Spinal cord (tissue), 10 donors: ENCODE results near the gene ADGRL3. TPM values are rescaled to one million over a fixed set of nuclear protein-coding genes. Genes with fewer than 3 reads are reported as not detected.

Source experiments
- DNase-seq, 6 donors: peaks; one replicate each; pipeline versions ENCODE4 v3.0.0 to v3.0.0-alpha.2; 2013 to 2015; ENCODE audit warnings: low spot score in 6 of 6, low read depth in 4 of 6
- H3K27ac ChIP-seq: one replicate; pipeline ENCODE4 v1.5.1; 2013; ENCODE audit warnings: low read depth, low read length, control low read depth
- H3K27me3 ChIP-seq: one replicate; pipeline ENCODE4 v1.6.1; 2013; ENCODE audit warnings: low read length; ENCODE audit not compliant: control insufficient read depth, insufficient read depth
- H3K36me3 ChIP-seq: one replicate; pipeline ENCODE4 v1.6.1; 2013; ENCODE audit warnings: low read length; ENCODE audit not compliant: control insufficient read depth, insufficient read depth
- H3K4me1 ChIP-seq: one replicate; pipeline ENCODE4 v1.6.1; 2013; ENCODE audit warnings: low read length; ENCODE audit not compliant: control insufficient read depth, insufficient read depth
- H3K4me3 ChIP-seq: one replicate; pipeline ENCODE4 v1.5.1; 2013; ENCODE audit warnings: low read depth, low read length, control low read depth
- H3K9me3 ChIP-seq: one replicate; pipeline ENCODE4 v1.6.1; 2013; ENCODE audit warnings: low read length; ENCODE audit not compliant: control insufficient read depth, insufficient read depth
- WGBS: methylation state at CpG from one replicate; pipeline ENCODE4 v1.1.5; 2013; ENCODE audit warnings: missing lambda C conversion rate; ENCODE audit not compliant: insufficient coverage; 5-methylcytosine and 5-hydroxymethylcytosine counted together
- polyA plus RNA-seq, 2 donors: library from polyadenylated mRNA; unstranded; fragments of 120-200 nt; gene quantifications; one replicate each; pipeline ENCODE4 v1.2.1, GENCODE V29; 2013; ENCODE audit not compliant: insufficient read length in 2 of 2
- total RNA-seq, 2 donors: library from RNA; depleted of rRNA in 1 of 2; stranded (reverse); fragments of 120-200 nt in 1 of 2; fragments of >200 nt in 1 of 2; gene quantifications; one replicate each; pipeline versions ENCODE4 v1.2.3 to v1.2.4, GENCODE V29; 2013 to 2014
- donor health status: healthy.

The ADGRL3 gene
- total and polyA plus RNA-seq, 4 donors = 76.2 to 220 (median 114) TPM

GRCh38 chr4:61922766-61923165 is 722.6 kb downstream of the ADGRL3 start:
- no peak overlapping the region for H3K4me3 ChIP-seq
- no peak for DNase-seq
- no peaks in the 10 kb centered on the region for H3K9me3 ChIP-seq
- H3K4me1 ChIP-seq = no peaks in the 10 kb centered on the region
- no CpG with 5 or more reads among the region's 4 CpGs for WGBS
- H3K27ac ChIP-seq = no peak overlapping the region
- H3K27me3 ChIP-seq = no peaks in the 10 kb centered on the region
- H3K36me3 ChIP-seq = no peaks in the 10 kb centered on the region

- DNase-seq = no peak
- no peaks in the 10 kb centered on the region for H3K27me3 ChIP-seq
- H3K27ac ChIP-seq = no peak overlapping the region
- H3K9me3 ChIP-seq = no peaks in the 10 kb centered on the region
- no peak overlapping the region for H3K4me3 ChIP-seq
- 67% methylated on average over 2 of the region's 3 CpGs for WGBS
- H3K36me3 ChIP-seq = no peaks in the 10 kb centered on the region
- no peaks in the 10 kb centered on the region for H3K4me1 ChIP-seq
Measured at GRCh38 chr4:61923179-61923578, 723.1 kb downstream of the ADGRL3 start.

- Histone ChIP-seq H3K4me3 (no peak overlapping the region), H3K27me3 (no peaks in the 10 kb centered on the region), H3K27ac (no peak overlapping the region), H3K4me1 (no peaks in the 10 kb centered on the region), H3K36me3 (no peaks in the 10 kb centered on the region), H3K9me3 (no peaks in the 10 kb centered on the region)
- 100% methylated on average over 1 of the region's 1 CpG for WGBS
- no peak for DNase-seq
Measured at GRCh38 chr4:61924131-61924530, 724.0 kb downstream of the ADGRL3 start.

- no peaks in the 10 kb centered on the region for H3K4me1 ChIP-seq
Measured at GRCh38 chr4:61933527-61933926, 733.4 kb downstream of the ADGRL3 start.

GRCh38 chr4:61934198-61934597 is 734.1 kb downstream of the ADGRL3 start:
- Histone ChIP-seq H3K27me3 (no peaks in the 10 kb centered on the region), H3K27ac (no peak overlapping the region), H3K4me1 (no peaks in the 10 kb centered on the region), H3K4me3 (no peak overlapping the region), H3K9me3 (no peaks in the 10 kb centered on the region), H3K36me3 (no peaks in the 10 kb centered on the region)
- no peak for DNase-seq

More at GRCh38 chr4:61933527-61933926, 733.4 kb downstream of the ADGRL3 start:
- no peaks in the 10 kb centered on the region for H3K36me3 ChIP-seq
- WGBS = no CpG with 5 or more reads among the region's 1 CpG
- no peaks in the 10 kb centered on the region for H3K9me3 ChIP-seq
- peak overlapping the region; percentile 2 for H3K27ac ChIP-seq
- DNase-seq = peak in 4 of 6 donors; percentile 21 to 69 (median 44)
- no peak overlapping the region for H3K4me3 ChIP-seq
- no peaks in the 10 kb centered on the region for H3K27me3 ChIP-seq

- Histone ChIP-seq H3K4me1 (no peaks in the 10 kb centered on the region), H3K36me3 (no peaks in the 10 kb centered on the region), H3K27me3 (no peaks in the 10 kb centered on the region), H3K27ac (no peak overlapping the region), H3K9me3 (no peaks in the 10 kb centered on the region), H3K4me3 (no peak overlapping the region)
- WGBS = 96% methylated on average over 3 of the region's 5 CpGs
- DNase-seq = no peak
Measured at GRCh38 chr4:61938250-61938846, 738.2 kb downstream of the ADGRL3 start.

- Histone ChIP-seq H3K9me3 (no peaks in the 10 kb centered on the region), H3K4me1 (no peaks in the 10 kb centered on the region), H3K4me3 (no peak overlapping the region), H3K27ac (no peak overlapping the region), H3K27me3 (no peaks in the 10 kb centered on the region), H3K36me3 (no peaks in the 10 kb centered on the region)
- 76% methylated on average over 2 of the region's 2 CpGs for WGBS
- no peak for DNase-seq
Measured at GRCh38 chr4:61950625-61951024, 750.5 kb downstream of the ADGRL3 start.

GRCh38 chr4:61953386-61953785 is 753.3 kb downstream of the ADGRL3 start:
- Histone ChIP-seq H3K4me3 (no peak overlapping the region), H3K4me1 (no peaks in the 10 kb centered on the region), H3K27ac (no peak overlapping the region), H3K36me3 (no peaks in the 10 kb centered on the region), H3K9me3 (peaks cover 2% of the 10 kb centered on the region), H3K27me3 (no peaks in the 10 kb centered on the region)
- DNase-seq = no peak

GRCh38 chr4:61958591-61958990 is 758.5 kb downstream of the ADGRL3 start:
- Histone ChIP-seq H3K36me3 (peaks cover 2% of the 10 kb centered on the region), H3K9me3 (peaks cover 2% of the 10 kb centered on the region), H3K27me3 (no peaks in the 10 kb centered on the region), H3K4me1 (no peaks in the 10 kb centered on the region), H3K4me3 (no peak overlapping the region), H3K27ac (no peak overlapping the region)
- no peak for DNase-seq
- 100% methylated on average over 1 of the region's 1 CpG for WGBS

GRCh38 chr4:61959087-61959486 is 759.0 kb downstream of the ADGRL3 start:
- H3K4me1 ChIP-seq = no peaks in the 10 kb centered on the region
- no peaks in the 10 kb centered on the region for H3K27me3 ChIP-seq
- H3K36me3 ChIP-seq = peaks cover 2% of the 10 kb centered on the region
- H3K4me3 ChIP-seq = no peak overlapping the region
- H3K9me3 ChIP-seq = peaks cover 2% of the 10 kb centered on the region
- H3K27ac ChIP-seq = no peak overlapping the region
- DNase-seq = no peak
- WGBS = no CpG with 5 or more reads among the region's 1 CpG
